ENCODE results near the gene FRMD4A.

The FRMD4A gene

GRCh38 chr10:14365266-14365665 lies 34.5 kb upstream of the FRMD4A start:
- no peak for TF ChIP-seq EZH2phosphoT487 (IDR thresholded peaks at IDR 0.05; ENCODE audit: borderline replicate concordance, low read length)
- TF ChIP-seq CTCF (IDR thresholded peaks at IDR 0.05; ENCODE audit: low read depth, low read length, poor library complexity, severe bottlenecking): no peak
- Histone ChIP-seq H4K20me1 (ENCODE audit: control insufficient read depth, insufficient read depth, low read depth, low read length) (no peaks in the 10 kb centered on the region), H3K9me2 (replicated peaks; ENCODE audit: control insufficient read depth, low read length) (no peaks in the 10 kb centered on the region)

GRCh38 chr10:14362104-14362503 lies 31.4 kb upstream of the FRMD4A start:
- Histone ChIP-seq H3K27me3 (ENCODE audit: control insufficient read depth, low read length) (peaks cover 13% of the 10 kb centered on the region), H3K9me3 (ENCODE audit: control insufficient read depth, insufficient read depth, low read length) (no peaks in the 10 kb centered on the region), H3K4me1 (ENCODE audit: control insufficient read depth, low read length) (no peaks in the 10 kb centered on the region), H4K20me1 (ENCODE audit: control insufficient read depth, insufficient read depth, low read depth, low read length) (no peaks in the 10 kb centered on the region), H3F3A (ENCODE audit: control insufficient read depth, insufficient read depth) (no peaks in the 10 kb centered on the region), H3K9me2 (replicated peaks; ENCODE audit: control insufficient read depth, low read length) (no peaks in the 10 kb centered on the region), H3K79me2 (ENCODE audit: control insufficient read depth, low read length) (no peaks in the 10 kb centered on the region), H3K4me3 (ENCODE audit: low read length) (no peak overlapping the region), H3K4me2 (ENCODE audit: low read length) (no peak overlapping the region), H3K36me3 (ENCODE audit: control insufficient read depth, low read length) (no peaks in the 10 kb centered on the region), H3K27ac (ENCODE audit: low read depth, low read length) (no peak overlapping the region)
- no peak for TF ChIP-seq CTCF (IDR thresholded peaks at IDR 0.05; ENCODE audit: low read depth, low read length, poor library complexity, severe bottlenecking)
- TF ChIP-seq EZH2phosphoT487 (IDR thresholded peaks at IDR 0.05; ENCODE audit: borderline replicate concordance, low read length): no peak

More at GRCh38 chr10:14365266-14365665, 34.5 kb upstream of the FRMD4A start:
- Histone ChIP-seq H3K4me2 (ENCODE audit: low read length) (no peak overlapping the region), H3K27ac (ENCODE audit: low read depth, low read length) (no peak overlapping the region), H3K27me3 (ENCODE audit: control insufficient read depth, low read length) (peaks cover 22% of the 10 kb centered on the region), H3K4me1 (ENCODE audit: control insufficient read depth, low read length) (no peaks in the 10 kb centered on the region), H3K9me3 (ENCODE audit: control insufficient read depth, insufficient read depth, low read length) (no peaks in the 10 kb centered on the region), H3K4me3 (ENCODE audit: low read length) (no peak overlapping the region), H3K36me3 (ENCODE audit: control insufficient read depth, low read length) (no peaks in the 10 kb centered on the region), H3F3A (ENCODE audit: control insufficient read depth, insufficient read depth) (no peaks in the 10 kb centered on the region), H3K79me2 (ENCODE audit: control insufficient read depth, low read length) (no peaks in the 10 kb centered on the region)

GRCh38 chr10:14360961-14361360 lies 30.2 kb upstream of the FRMD4A start:
- TF ChIP-seq EZH2phosphoT487 (IDR thresholded peaks at IDR 0.05; ENCODE audit: borderline replicate concordance, low read length) (no peak), CTCF (IDR thresholded peaks at IDR 0.05; ENCODE audit: low read depth, low read length, poor library complexity, severe bottlenecking) (no peak)
- Histone ChIP-seq H3K36me3 (ENCODE audit: control insufficient read depth, low read length) (no peaks in the 10 kb centered on the region), H3K4me1 (ENCODE audit: control insufficient read depth, low read length) (no peaks in the 10 kb centered on the region)

More at GRCh38 chr10:14360961-14361360, 30.2 kb upstream of the FRMD4A start:
- H3K9me3 ChIP-seq (ENCODE audit: control insufficient read depth, insufficient read depth, low read length): no peaks in the 10 kb centered on the region
- no peaks in the 10 kb centered on the region for H3F3A ChIP-seq (ENCODE audit: control insufficient read depth, insufficient read depth)
- H3K9me2 ChIP-seq (replicated peaks; ENCODE audit: control insufficient read depth, low read length): no peaks in the 10 kb centered on the region
- H3K4me2 ChIP-seq (ENCODE audit: low read length): no peak overlapping the region
- no peak overlapping the region for H3K4me3 ChIP-seq (ENCODE audit: low read length)
- H3K79me2 ChIP-seq (ENCODE audit: control insufficient read depth, low read length): no peaks in the 10 kb centered on the region
- H3K27me3 ChIP-seq (ENCODE audit: control insufficient read depth, low read length): peaks cover 10% of the 10 kb centered on the region
- H3K27ac ChIP-seq (ENCODE audit: low read depth, low read length): no peak overlapping the region
- no peaks in the 10 kb centered on the region for H4K20me1 ChIP-seq (ENCODE audit: control insufficient read depth, insufficient read depth, low read depth, low read length)
